ENCODE measurements around the gene ZFR.

Gene ZFR

DNA sequence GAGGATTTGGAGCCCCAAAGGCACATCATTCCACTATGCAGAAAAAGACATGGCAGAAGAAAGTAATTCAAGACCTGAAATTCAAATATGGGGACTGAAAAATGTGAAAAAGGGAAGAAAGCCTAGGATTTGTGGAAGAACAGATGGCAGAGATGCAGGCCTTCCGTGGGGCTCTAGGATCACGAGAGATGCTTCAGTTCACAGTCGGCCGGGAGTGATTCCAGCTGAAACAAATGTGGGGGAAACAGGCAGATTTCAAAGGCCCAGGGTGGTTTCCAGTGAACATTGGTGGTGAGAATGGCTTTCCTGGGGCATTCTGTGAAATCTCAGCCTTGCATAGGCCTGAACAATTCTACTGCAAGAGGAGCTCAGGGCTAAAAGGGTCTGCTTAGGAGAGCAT, 34.6 kb upstream of the ZFR start:
- TF ChIP-seq, protein P1, sequence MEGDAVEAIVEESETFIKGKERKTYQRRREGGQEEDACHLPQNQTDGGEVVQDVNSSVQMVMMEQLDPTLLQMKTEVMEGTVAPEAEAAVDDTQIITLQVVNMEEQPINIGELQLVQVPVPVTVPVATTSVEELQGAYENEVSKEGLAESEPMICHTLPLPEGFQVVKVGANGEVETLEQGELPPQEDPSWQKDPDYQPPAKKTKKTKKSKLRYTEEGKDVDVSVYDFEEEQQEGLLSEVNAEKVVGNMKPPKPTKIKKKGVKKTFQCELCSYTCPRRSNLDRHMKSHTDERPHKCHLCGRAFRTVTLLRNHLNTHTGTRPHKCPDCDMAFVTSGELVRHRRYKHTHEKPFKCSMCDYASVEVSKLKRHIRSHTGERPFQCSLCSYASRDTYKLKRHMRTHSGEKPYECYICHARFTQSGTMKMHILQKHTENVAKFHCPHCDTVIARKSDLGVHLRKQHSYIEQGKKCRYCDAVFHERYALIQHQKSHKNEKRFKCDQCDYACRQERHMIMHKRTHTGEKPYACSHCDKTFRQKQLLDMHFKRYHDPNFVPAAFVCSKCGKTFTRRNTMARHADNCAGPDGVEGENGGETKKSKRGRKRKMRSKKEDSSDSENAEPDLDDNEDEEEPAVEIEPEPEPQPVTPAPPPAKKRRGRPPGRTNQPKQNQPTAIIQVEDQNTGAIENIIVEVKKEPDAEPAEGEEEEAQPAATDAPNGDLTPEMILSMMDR (IDR thresholded peaks at IDR 0.05; ENCODE audit: low read depth, low read length), result no peak
- DNase-seq (ENCODE audit: extremely low read depth, low read depth), result no peak

DNA sequence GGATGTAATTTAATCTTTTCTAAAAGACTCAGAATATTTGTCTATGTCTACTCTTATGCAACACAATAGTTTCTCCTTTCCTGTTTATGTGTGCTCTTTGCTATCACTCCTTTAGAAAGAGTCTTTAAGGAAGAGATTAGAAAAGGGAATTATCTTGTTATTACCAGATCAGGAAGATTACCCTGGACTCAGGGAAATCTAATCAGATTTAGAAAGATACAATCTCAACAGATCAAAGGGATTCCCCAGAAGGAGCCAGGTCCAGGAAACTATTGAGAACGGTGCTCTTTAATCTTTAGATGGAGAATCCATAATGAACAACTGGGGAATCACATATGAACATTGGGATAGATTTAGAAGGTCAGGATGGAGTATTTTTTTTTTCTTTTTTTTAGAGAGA, 32.4 kb upstream of the ZFR start:
- DNase-seq (ENCODE audit: extremely low read depth, low read depth), result no peak
- TF ChIP-seq, protein P1 (IDR thresholded peaks at IDR 0.05; ENCODE audit: low read depth, low read length), result no peak

DNA sequence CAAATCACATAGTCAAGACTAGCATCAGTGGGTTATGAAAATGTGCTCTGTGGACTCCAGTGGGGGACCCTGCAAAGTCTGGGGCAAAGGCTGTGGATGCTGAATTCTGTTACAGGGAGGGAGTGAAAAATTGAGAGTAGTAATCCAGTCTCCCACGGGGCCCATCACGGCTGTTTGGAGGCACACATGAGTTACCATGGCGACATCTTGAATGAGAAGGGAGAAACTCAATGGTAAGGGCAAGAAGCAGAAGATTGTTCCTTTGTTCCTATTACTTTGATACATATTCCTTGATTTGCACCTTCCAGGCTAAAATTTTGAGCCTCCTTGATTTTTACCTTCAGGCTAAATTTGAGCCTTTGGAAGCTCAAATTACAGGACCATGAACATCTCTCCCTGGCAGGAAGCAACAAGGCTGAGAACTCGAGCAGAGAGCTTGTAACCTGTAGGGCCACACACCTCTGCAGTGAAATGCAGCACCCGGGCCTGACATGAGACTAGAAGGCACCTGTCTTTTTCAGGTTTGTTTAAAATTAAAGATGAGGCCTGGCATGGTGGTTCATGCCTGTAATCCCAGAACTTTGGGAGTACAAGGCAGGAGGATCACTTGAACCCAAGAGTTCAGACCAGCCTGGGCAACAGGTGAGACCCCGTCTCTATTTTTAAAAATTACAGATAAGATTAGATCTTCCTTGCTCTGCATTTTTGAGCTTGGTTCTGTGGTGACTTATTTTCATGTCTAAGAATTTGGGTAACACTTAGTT, 31.0 kb upstream of the ZFR start:
- no peak for DNase-seq (ENCODE audit: extremely low read depth, low read depth)
- TF ChIP-seq, protein P1 (IDR thresholded peaks at IDR 0.05; ENCODE audit: low read depth, low read length), result no peak

DNA sequence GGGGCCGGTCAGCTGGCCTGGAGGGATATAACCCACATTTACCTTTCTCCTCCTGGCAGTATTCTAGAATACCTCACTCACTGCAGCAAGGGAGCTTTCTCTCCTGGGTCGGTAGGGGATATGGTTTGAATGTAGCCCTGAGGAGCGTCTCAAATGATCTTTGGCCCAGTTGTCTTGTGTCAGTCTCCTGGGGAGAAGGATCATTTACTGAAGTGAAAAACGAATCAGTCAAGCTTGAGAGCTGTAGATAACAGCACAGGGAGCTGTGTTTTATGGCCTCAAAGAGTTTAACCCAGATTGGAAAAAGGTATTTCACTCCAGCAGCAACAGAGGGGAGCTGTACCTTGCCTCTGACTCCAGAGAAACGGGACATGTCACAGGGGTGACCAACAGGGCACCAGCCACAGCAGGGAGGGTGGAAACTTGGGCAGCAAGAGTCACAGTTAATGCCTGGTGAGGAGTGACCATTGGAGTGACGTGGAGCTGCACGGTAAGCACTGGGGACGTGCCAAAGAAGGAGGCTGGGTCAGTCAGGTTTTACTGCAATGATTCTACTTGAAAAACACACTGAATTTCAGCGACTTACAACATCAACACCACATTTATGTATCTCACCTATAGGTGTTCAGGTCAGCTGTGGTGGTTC, 29.8 kb upstream of the ZFR start:
- TF ChIP-seq, protein P1 (IDR thresholded peaks at IDR 0.05; ENCODE audit: low read depth, low read length), result no peak
- DNase-seq (ENCODE audit: extremely low read depth, low read depth), result no peak

DNA sequence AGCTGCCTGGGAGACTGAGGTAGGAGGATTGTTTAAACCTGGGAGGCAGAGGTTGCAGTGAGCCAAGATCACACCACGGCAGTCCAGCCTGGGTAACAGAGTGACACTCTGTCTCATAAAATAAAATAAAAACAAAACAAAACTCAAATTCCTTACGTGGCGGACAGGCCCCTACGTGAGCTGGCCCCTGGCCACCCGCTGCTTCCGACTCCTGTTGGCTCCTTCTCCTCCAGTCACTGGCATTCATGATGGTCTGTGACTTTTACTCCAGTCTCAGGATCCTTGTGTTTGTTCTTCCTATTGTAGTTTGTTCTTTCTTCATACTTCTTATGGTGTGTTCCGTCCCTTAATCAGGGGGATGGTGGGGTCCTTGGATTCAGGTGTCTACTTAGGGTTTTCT, 28.5 kb upstream of the ZFR start:
- no peak for DNase-seq (ENCODE audit: extremely low read depth, low read depth)
- TF ChIP-seq, protein P1 (IDR thresholded peaks at IDR 0.05; ENCODE audit: low read depth, low read length), result no peak

DNA sequence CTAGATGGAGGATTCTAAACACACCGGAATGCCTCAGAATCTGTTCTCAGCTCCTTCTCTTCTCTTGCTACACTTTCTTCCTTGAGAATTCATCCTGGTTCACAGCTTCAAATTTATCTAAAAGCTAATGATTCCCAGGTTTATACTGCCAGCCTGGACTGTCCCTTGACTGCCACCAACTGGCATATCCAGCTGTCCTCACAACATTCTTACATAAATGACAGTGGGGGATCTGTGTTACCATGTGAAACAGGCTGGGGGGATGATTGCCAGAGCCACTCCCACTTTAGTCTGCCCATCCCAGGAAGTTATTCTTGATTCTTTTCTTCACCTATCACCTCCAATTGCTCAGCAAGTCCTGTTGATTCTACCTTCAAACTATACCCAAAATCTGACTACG, 27.2 kb upstream of the ZFR start:
- DNase-seq (ENCODE audit: extremely low read depth, low read depth), result no peak
- TF ChIP-seq, protein P1 (IDR thresholded peaks at IDR 0.05; ENCODE audit: low read depth, low read length), result no peak

DNA sequence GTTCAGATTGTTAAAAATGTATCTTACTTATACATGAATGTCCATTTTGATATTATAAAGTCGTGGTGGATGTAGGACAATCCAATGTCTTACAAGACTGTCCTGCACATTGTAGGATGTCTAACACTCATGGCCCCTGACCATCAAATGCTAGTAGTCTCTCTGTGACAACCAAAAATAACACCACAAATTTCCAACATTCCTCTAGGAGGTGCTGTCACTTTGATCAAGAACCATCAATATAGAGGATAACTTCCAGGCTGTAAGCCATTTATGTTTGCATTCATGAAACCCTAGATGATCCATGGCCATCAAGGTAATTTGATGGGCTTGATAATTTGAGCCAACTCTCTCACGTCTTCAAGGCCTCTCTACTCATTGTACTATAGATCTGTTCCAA, 20.5 kb upstream of the ZFR start:
- DNase-seq (ENCODE audit: extremely low read depth, low read depth), result no peak
- TF ChIP-seq, protein P1 (IDR thresholded peaks at IDR 0.05; ENCODE audit: low read depth, low read length), result no peak

Measured in AG09319 (cell line).